ENCODE measurements around the gene KRTAP9-2.

DNA sequence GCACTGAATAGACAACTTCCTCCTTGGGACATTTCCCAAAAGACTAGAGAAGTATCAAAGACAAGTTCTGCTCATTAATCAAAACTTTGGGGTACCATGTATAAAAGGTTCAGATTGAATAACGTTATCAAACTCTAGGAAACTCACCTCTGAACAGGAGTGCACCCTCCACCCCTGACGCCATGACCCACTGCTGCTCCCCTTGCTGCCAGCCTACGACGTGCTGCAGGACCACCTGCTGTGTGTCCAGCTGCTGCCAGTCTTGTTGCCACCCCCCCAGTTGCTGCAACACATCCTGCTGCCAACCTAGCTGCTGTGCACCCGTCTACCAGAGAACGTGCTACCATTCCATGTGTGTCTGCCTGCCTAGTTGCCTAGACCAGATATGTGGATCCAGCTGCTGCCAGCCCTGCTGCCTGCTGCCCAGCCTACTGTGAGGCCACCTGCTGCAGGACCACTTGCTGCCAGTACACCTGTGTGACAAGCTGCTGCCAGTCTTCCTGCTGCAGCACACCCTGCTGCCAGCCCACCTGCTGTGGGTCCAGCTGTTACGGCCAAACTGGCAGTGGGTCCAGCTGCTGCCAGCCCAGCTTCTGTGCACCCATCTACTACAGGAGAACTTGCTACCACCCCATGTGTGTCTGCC, 13.8 kb upstream of the KRTAP9-2 start:
- TF ChIP-seq, protein P1, sequence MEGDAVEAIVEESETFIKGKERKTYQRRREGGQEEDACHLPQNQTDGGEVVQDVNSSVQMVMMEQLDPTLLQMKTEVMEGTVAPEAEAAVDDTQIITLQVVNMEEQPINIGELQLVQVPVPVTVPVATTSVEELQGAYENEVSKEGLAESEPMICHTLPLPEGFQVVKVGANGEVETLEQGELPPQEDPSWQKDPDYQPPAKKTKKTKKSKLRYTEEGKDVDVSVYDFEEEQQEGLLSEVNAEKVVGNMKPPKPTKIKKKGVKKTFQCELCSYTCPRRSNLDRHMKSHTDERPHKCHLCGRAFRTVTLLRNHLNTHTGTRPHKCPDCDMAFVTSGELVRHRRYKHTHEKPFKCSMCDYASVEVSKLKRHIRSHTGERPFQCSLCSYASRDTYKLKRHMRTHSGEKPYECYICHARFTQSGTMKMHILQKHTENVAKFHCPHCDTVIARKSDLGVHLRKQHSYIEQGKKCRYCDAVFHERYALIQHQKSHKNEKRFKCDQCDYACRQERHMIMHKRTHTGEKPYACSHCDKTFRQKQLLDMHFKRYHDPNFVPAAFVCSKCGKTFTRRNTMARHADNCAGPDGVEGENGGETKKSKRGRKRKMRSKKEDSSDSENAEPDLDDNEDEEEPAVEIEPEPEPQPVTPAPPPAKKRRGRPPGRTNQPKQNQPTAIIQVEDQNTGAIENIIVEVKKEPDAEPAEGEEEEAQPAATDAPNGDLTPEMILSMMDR (IDR thresholded peaks at IDR 0.05), result no peak
- no peak for TF ChIP-seq POLR2A (IDR thresholded peaks at IDR 0.05)

Data from body of pancreas (tissue), 4 donors.